ENCODE results near the gene LHX3.

LHX3 gene

GRCh38 chr9:136245219-136246150 is 40.6 kb upstream of the LHX3 start, which contains the start of gene QSOX2:
Gene QSOX2, minus strand, starts transcription at chr9:136245812. Its CDS starts 9 bp downstream, at chr9:136245803.
- in situ Hi-C loops (cut with HindIII; ENCODE audit: low sequenced_read_pairs) = no loop called here
- peak within 1 kb of the TSS; percentile 68 for H3K4me3 ChIP-seq (ENCODE audit: low read depth, low read length)
- no peak for TF ChIP-seq CTCF (IDR thresholded peaks at IDR 0.05; ENCODE audit: low read depth, low read length, missing control alignments)
- DNase-seq (ENCODE audit: low read depth) = peak; percentile 37

- H3K4me3 ChIP-seq (ENCODE audit: low read depth, low read length) = peak overlapping the region; percentile 68
- DNase-seq (ENCODE audit: low read depth) = no peak
- in situ Hi-C loops (cut with HindIII; ENCODE audit: low sequenced_read_pairs) = loop anchor here (5.0 kb wide), 2 partner anchors 53 to 88 kb away; no protein-coding TSS in a partner anchor
- no peak for TF ChIP-seq CTCF (IDR thresholded peaks at IDR 0.05; ENCODE audit: low read depth, low read length, missing control alignments)
Measured at GRCh38 chr9:136244969-136245218, 40.0 kb upstream of the LHX3 start.

GRCh38 chr9:136244122-136244968 is 39.4 kb upstream of the LHX3 start:
- DNase-seq (ENCODE audit: low read depth) = peak; percentile 23
- in situ Hi-C loops (cut with HindIII; ENCODE audit: low sequenced_read_pairs) = loop anchor here (5.0 kb wide), 2 partner anchors 52 to 87 kb away; no protein-coding TSS in a partner anchor
- peak overlapping the region; percentile 68 for H3K4me3 ChIP-seq (ENCODE audit: low read depth, low read length)
- TF ChIP-seq CTCF (IDR thresholded peaks at IDR 0.05; ENCODE audit: low read depth, low read length, missing control alignments) = no peak

GRCh38 chr9:136243631-136244030 is 38.7 kb upstream of the LHX3 start:
- TF ChIP-seq CTCF (IDR thresholded peaks at IDR 0.05; ENCODE audit: low read depth, low read length, missing control alignments) = no peak
- no peak for DNase-seq (ENCODE audit: low read depth)
- in situ Hi-C loops (cut with HindIII; ENCODE audit: low sequenced_read_pairs) = loop anchor here (5.0 kb wide), 2 partner anchors 51 to 86 kb away; no protein-coding TSS in a partner anchor
- no peak overlapping the region for H3K4me3 ChIP-seq (ENCODE audit: low read depth, low read length)

GRCh38 chr9:136242918-136243525 is 38.1 kb upstream of the LHX3 start:
- TF ChIP-seq CTCF (IDR thresholded peaks at IDR 0.05; ENCODE audit: low read depth, low read length, missing control alignments) = no peak
- in situ Hi-C loops (cut with HindIII; ENCODE audit: low sequenced_read_pairs) = loop anchor here (5.0 kb wide), 2 partner anchors 51 to 86 kb away; no protein-coding TSS in a partner anchor
- no peak for DNase-seq (ENCODE audit: low read depth)
- no peak overlapping the region for H3K4me3 ChIP-seq (ENCODE audit: low read depth, low read length)

- in situ Hi-C loops (cut with HindIII; ENCODE audit: low sequenced_read_pairs) = loop anchor here (5.0 kb wide), 2 partner anchors 50 to 85 kb away; no protein-coding TSS in a partner anchor
- H3K4me3 ChIP-seq (ENCODE audit: low read depth, low read length) = no peak overlapping the region
- DNase-seq (ENCODE audit: low read depth) = no peak
- no peak for TF ChIP-seq CTCF (IDR thresholded peaks at IDR 0.05; ENCODE audit: low read depth, low read length, missing control alignments)
Measured at GRCh38 chr9:136242248-136242647, 37.3 kb upstream of the LHX3 start.

Measured in astrocyte of the cerebellum (primary cell).